Activated naive CD8-positive, alpha-beta T cell (primary cell): ENCODE measurements around the gene PIKFYVE.
"Not testable (repeated sequence)": the region's sequence is repeated elsewhere in the genome, so short reads cannot be mapped to it uniquely, and the experiment has no call there.

ENCODE experiments used
- H3K27ac Mint-ChIP-seq: one replicate; pipeline ENCODE4 v1.8.0; 2021; ENCODE audit warnings: mixed read lengths
- H3K27me3 Mint-ChIP-seq: one replicate; pipeline ENCODE4 v1.8.0; 2021; ENCODE audit warnings: mixed read lengths
- H3K36me3 Mint-ChIP-seq: one replicate; pipeline ENCODE4 v1.8.0; 2021; ENCODE audit warnings: mixed read lengths
- H3K4me1 Mint-ChIP-seq: one replicate; pipeline ENCODE4 v1.8.0; 2021; ENCODE audit warnings: low read depth, mixed read lengths
- H3K4me3 Mint-ChIP-seq: one replicate; pipeline ENCODE4 v1.8.0; 2021; ENCODE audit warnings: mild to moderate bottlenecking, mixed read lengths
- H3K9me3 Mint-ChIP-seq: one replicate; pipeline ENCODE4 v1.8.0; 2021; ENCODE audit warnings: low read depth, mixed read lengths

Gene PIKFYVE

GRCh38 chr2:208311954-208312353, 45.9 kb downstream of the PIKFYVE start:
- Mint-ChIP-seq H3K36me3 (peaks cover 7% of the 10 kb centered on the region), H3K27me3 (no peaks in the 10 kb centered on the region), H3K27ac (peak overlapping the region; percentile 7), H3K4me1 (peaks cover 9% of the 10 kb centered on the region), H3K4me3 (no peak overlapping the region), H3K9me3 (no peaks in the 10 kb centered on the region)

- H3K4me3 Mint-ChIP-seq: no peak overlapping the region
- peaks cover 11% of the 10 kb centered on the region for H3K36me3 Mint-ChIP-seq
These were observed 49.2 kb downstream of the PIKFYVE start for GRCh38 chr2:208315081-208315788.

GRCh38 chr2:208318127-208318526, 52.1 kb downstream of the PIKFYVE start:
- no peak overlapping the region for H3K4me3 Mint-ChIP-seq
- peaks cover 5% of the 10 kb centered on the region for H3K4me1 Mint-ChIP-seq
- no peaks in the 10 kb centered on the region for H3K9me3 Mint-ChIP-seq
- no peak overlapping the region for H3K27ac Mint-ChIP-seq
- peaks cover 13% of the 10 kb centered on the region for H3K36me3 Mint-ChIP-seq
- H3K27me3 Mint-ChIP-seq: no peaks in the 10 kb centered on the region

More at GRCh38 chr2:208315081-208315788, 49.2 kb downstream of the PIKFYVE start:
- H3K27me3 Mint-ChIP-seq: no peaks in the 10 kb centered on the region
- H3K4me1 Mint-ChIP-seq: peaks cover 11% of the 10 kb centered on the region
- no peaks in the 10 kb centered on the region for H3K9me3 Mint-ChIP-seq
- peak overlapping the region; percentile 13 for H3K27ac Mint-ChIP-seq

- H3K9me3 Mint-ChIP-seq: no peaks in the 10 kb centered on the region
- H3K36me3 Mint-ChIP-seq: peaks cover 13% of the 10 kb centered on the region
- peaks cover 5% of the 10 kb centered on the region for H3K4me1 Mint-ChIP-seq
- no peaks in the 10 kb centered on the region for H3K27me3 Mint-ChIP-seq
- H3K27ac Mint-ChIP-seq: no peak overlapping the region
- no peak overlapping the region for H3K4me3 Mint-ChIP-seq
These were observed 53.3 kb downstream of the PIKFYVE start for GRCh38 chr2:208319391-208319790.

DNA sequence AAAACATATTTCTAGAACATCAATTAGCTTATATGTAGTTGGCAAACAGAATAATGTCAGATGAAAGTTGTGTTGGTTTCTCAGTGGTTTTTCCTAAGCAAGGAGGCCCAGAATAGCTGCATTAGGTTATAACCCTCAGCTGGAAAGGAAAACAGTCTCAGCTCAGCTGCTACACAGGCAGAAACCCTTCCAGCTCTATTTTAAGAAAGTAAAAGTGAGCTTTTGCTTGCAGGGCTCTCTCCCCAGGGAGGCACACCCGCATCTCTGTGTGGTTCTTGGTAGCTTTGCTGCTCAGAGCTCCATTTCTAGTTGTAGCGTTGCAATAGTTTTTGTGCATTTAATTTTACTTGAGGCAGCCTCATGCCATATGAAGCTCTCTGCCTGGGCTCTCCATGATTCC, 54.6 kb downstream of the PIKFYVE start:
- no peaks in the 10 kb centered on the region for H3K9me3 Mint-ChIP-seq
- H3K27ac Mint-ChIP-seq: peak overlapping the region; percentile 28
- H3K36me3 Mint-ChIP-seq: peaks cover 8% of the 10 kb centered on the region
- H3K4me3 Mint-ChIP-seq: no peak overlapping the region
- H3K27me3 Mint-ChIP-seq: no peaks in the 10 kb centered on the region
- H3K4me1 Mint-ChIP-seq: peaks cover 2% of the 10 kb centered on the region

DNA sequence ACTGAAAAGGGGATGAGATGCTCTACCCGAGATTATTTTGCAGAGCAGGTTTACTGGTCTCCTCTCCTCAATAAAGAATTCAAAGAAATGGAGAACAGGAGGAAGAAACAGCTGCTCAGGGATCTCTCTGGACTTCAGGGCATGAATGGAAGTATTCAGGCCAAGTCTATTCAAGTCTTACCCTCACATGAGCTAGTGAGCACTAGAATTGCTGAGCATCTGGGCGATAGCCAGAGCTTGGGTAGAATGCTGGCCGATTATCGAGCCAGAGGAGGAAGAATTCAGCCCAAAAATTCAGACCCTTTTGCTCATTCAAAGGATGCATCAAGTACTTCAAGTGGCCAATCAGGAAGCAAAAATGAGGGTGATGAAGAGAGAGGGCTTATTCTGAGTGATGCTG, 60.0 kb downstream of the PIKFYVE start:
- Mint-ChIP-seq H3K27ac (no peak overlapping the region), H3K4me3 (no peak overlapping the region), H3K27me3 (no peaks in the 10 kb centered on the region), H3K4me1 (no peaks in the 10 kb centered on the region), H3K36me3 (peaks cover 11% of the 10 kb centered on the region), H3K9me3 (no peaks in the 10 kb centered on the region)

DNA sequence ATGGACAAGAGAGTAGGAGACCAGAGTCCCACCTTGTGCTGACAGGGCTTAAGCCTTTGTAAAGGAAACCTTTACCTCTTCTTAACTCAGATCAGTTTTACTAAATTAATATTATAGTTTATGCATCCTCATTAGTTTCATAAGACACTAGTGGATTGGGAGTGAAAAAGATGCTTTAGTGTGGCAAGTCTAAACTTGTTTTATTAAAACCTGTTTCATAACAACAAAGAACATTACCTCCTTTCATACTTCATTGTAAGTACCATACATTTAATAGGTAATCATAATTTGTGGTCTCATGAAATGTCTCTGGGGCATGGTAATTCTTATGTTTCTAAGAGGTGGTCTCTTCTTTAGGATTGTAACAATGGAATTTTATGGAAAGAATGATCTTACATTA, 63.4 kb downstream of the PIKFYVE start:
- no peak overlapping the region for H3K4me3 Mint-ChIP-seq
- H3K27me3 Mint-ChIP-seq: no peaks in the 10 kb centered on the region
- H3K9me3 Mint-ChIP-seq: no peaks in the 10 kb centered on the region
- H3K36me3 Mint-ChIP-seq: peaks cover 11% of the 10 kb centered on the region
- H3K4me1 Mint-ChIP-seq: no peaks in the 10 kb centered on the region
- no peak overlapping the region for H3K27ac Mint-ChIP-seq

GRCh38 chr2:208334230-208334629, 68.2 kb downstream of the PIKFYVE start:
- peaks cover 11% of the 10 kb centered on the region for H3K36me3 Mint-ChIP-seq
- H3K27me3 Mint-ChIP-seq: no peaks in the 10 kb centered on the region
- no peak overlapping the region for H3K4me3 Mint-ChIP-seq
- H3K4me1 Mint-ChIP-seq: no peaks in the 10 kb centered on the region
- H3K27ac Mint-ChIP-seq: peak overlapping the region; percentile 14
- H3K9me3 Mint-ChIP-seq: no peaks in the 10 kb centered on the region

GRCh38 chr2:208346756-208347155, 80.7 kb downstream of the PIKFYVE start:
- no peaks in the 10 kb centered on the region for H3K27me3 Mint-ChIP-seq
- peaks cover 16% of the 10 kb centered on the region for H3K36me3 Mint-ChIP-seq
- H3K4me1 Mint-ChIP-seq: no peaks in the 10 kb centered on the region
- no peaks in the 10 kb centered on the region for H3K9me3 Mint-ChIP-seq
- H3K27ac Mint-ChIP-seq: no peak overlapping the region
- H3K4me3 Mint-ChIP-seq: no peak overlapping the region

- peaks cover 18% of the 10 kb centered on the region for H3K36me3 Mint-ChIP-seq
- H3K4me1 Mint-ChIP-seq: no peaks in the 10 kb centered on the region
- no peak overlapping the region for H3K4me3 Mint-ChIP-seq
- no peak overlapping the region for H3K27ac Mint-ChIP-seq
- no peaks in the 10 kb centered on the region for H3K27me3 Mint-ChIP-seq
- H3K9me3 Mint-ChIP-seq: no peaks in the 10 kb centered on the region
These were observed 84.6 kb downstream of the PIKFYVE start for GRCh38 chr2:208350610-208351009.

GRCh38 chr2:208352644-208353567, 86.9 kb downstream of the PIKFYVE start:
- Mint-ChIP-seq H3K27me3 (no peaks in the 10 kb centered on the region), H3K4me1 (peaks cover 4% of the 10 kb centered on the region), H3K9me3 (no peaks in the 10 kb centered on the region), H3K4me3 (no peak overlapping the region), H3K27ac (no peak overlapping the region), H3K36me3 (peaks cover 16% of the 10 kb centered on the region)

DNA sequence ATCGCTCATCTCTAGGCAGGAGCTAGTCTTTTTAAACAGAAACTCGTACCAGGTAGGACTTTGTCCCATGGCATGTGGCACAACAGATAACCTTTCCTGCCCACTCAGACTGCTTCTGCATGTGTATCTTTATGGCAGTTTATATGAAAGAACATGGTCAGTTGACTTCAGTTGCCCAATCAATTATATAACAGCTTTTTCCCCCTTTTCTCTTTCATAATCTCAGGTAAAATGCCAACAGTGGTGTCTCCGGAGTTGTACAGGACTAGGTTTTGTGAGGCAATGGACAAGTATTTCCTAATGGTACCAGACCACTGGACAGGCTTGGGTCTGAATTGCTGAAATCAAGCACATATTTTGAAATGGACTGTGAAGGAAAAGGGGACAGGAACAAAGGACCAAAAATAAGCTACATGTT, 88.9 kb downstream of the PIKFYVE start:
- Mint-ChIP-seq H3K36me3 (peaks cover 21% of the 10 kb centered on the region), H3K27me3 (no peaks in the 10 kb centered on the region), H3K9me3 (no peaks in the 10 kb centered on the region), H3K27ac (peak overlapping the region; percentile 64), H3K4me1 (peaks cover 4% of the 10 kb centered on the region), H3K4me3 (no peak overlapping the region)

GRCh38 chr2:208356420-208356819, 90.4 kb downstream of the PIKFYVE start:
- not testable (repeated sequence) for H3K27me3 Mint-ChIP-seq, H3K4me1 Mint-ChIP-seq, H3K4me3 Mint-ChIP-seq, H3K9me3 Mint-ChIP-seq
- H3K27ac Mint-ChIP-seq: peak overlapping the region; percentile 46
- H3K36me3 Mint-ChIP-seq: peaks cover 18% of the 10 kb centered on the region

- H3K4me1 Mint-ChIP-seq: peaks cover 4% of the 10 kb centered on the region
- H3K27ac Mint-ChIP-seq: peak overlapping the region; percentile 58
- H3K27me3 Mint-ChIP-seq: no peaks in the 10 kb centered on the region
- peaks cover 15% of the 10 kb centered on the region for H3K36me3 Mint-ChIP-seq
- no peak overlapping the region for H3K4me3 Mint-ChIP-seq
- H3K9me3 Mint-ChIP-seq: no peaks in the 10 kb centered on the region
These were observed 91.0 kb downstream of the PIKFYVE start for GRCh38 chr2:208356846-208357574.
